Upper lobe of right lung (tissue), 1 donor: ENCODE results near the gene MAP6. TPM values are rescaled to one million over a fixed set of nuclear protein-coding genes. Genes with fewer than 3 reads are reported as not detected.

Experiments
- ATAC-seq: fragments of 200-7000 bp; cut with Tn5 transposase; one replicate; pipeline ENCODE4 v1.9.1; 2020; ENCODE audit warnings: mild to moderate bottlenecking, moderate library complexity
- DNase-seq: peaks from one replicate; pipeline ENCODE4 v3.0.0-alpha.2; 2020
- H3K27ac ChIP-seq: fragments of 200-600 bp; one replicate; pipeline ENCODE4 v1.8.0; 2022
- H3K27me3 ChIP-seq: fragments of 200-600 bp; one replicate; pipeline ENCODE4 v1.8.0; 2022; ENCODE audit warnings: mild to moderate bottlenecking
- H3K36me3 ChIP-seq: fragments of 200-600 bp; one replicate; pipeline ENCODE4 v1.8.0; 2022
- H3K4me1 ChIP-seq: fragments of 200-600 bp; one replicate; pipeline ENCODE4 v1.8.0; 2022
- H3K4me3 ChIP-seq: fragments of 200-600 bp; one replicate; pipeline ENCODE4 v1.8.0; 2022; ENCODE audit warnings: mild to moderate bottlenecking
- H3K9me3 ChIP-seq: fragments of 200-600 bp; one replicate; pipeline ENCODE4 v1.8.0; 2022
- CTCF ChIP-seq: fragments of 200-600 bp; IDR thresholded peaks from one replicate; pipeline ENCODE4 v1.8.0; 2022; ENCODE audit warnings: antibody characterized with exemption
- intact Hi-C: fragments of 100-400 bp; cut with DNase I; formaldehyde crosslinking; loops from one replicate; pipeline ENCODE4 v1.11.0; 2022
- total RNA-seq: library from RNA; stranded (reverse); fragmentation: NEBNext Ultra II Directional; extraction: Animal tissue kit (Norgen Biotek cat#: 25700); gene quantifications from one replicate; pipeline ENCODE4 v1.2.1, GENCODE V29; 2021
- donor health status: DM: no; HTN: yes; CAD: no; lungs with severe emphysema.

Gene MAP6
- total RNA-seq, 1 donor from 2014 or later: 5.8 TPM

- H3K4me1 ChIP-seq: no peaks in the 10 kb centered on the region
- no peak overlapping the region for H3K4me3 ChIP-seq
- H3K27me3 ChIP-seq: no peaks in the 10 kb centered on the region
- no peak for TF ChIP-seq CTCF
- DNase-seq (no peak), ATAC-seq (peak; percentile 45)
- no peaks in the 10 kb centered on the region for H3K9me3 ChIP-seq
- no peak overlapping the region for H3K27ac ChIP-seq
- H3K36me3 ChIP-seq: no peaks in the 10 kb centered on the region
- intact Hi-C loops: no loop called here
Observed at GRCh38 chr11:75654314-75654713, 14.5 kb downstream of the MAP6 start.

- Histone ChIP-seq H3K27me3 (no peaks in the 10 kb centered on the region), H3K4me1 (no peaks in the 10 kb centered on the region), H3K4me3 (no peak overlapping the region), H3K27ac (no peak overlapping the region), H3K36me3 (no peaks in the 10 kb centered on the region), H3K9me3 (no peaks in the 10 kb centered on the region)
- no peak for TF ChIP-seq CTCF
- no peak for ATAC-seq
- intact Hi-C loops: no loop called here
- DNase-seq: no peak
Observed at GRCh38 chr11:75653532-75653931, 15.3 kb downstream of the MAP6 start.

- Histone ChIP-seq H3K27me3 (no peaks in the 10 kb centered on the region), H3K9me3 (no peaks in the 10 kb centered on the region), H3K27ac (no peak overlapping the region), H3K4me1 (no peaks in the 10 kb centered on the region), H3K36me3 (no peaks in the 10 kb centered on the region), H3K4me3 (no peak overlapping the region)
- ATAC-seq (no peak), DNase-seq (no peak)
- intact Hi-C loops: no loop called here
- TF ChIP-seq CTCF: no peak
Observed at GRCh38 chr11:75652936-75653335, 15.9 kb downstream of the MAP6 start.

GRCh38 chr11:75651218-75651617 is 17.6 kb downstream of the MAP6 start:
- DNase-seq (no peak), ATAC-seq (no peak)
- no peaks in the 10 kb centered on the region for H3K9me3 ChIP-seq
- H3K27ac ChIP-seq: no peak overlapping the region
- intact Hi-C loops: no loop called here
- no peak overlapping the region for H3K4me3 ChIP-seq
- no peaks in the 10 kb centered on the region for H3K36me3 ChIP-seq
- H3K4me1 ChIP-seq: no peaks in the 10 kb centered on the region
- no peaks in the 10 kb centered on the region for H3K27me3 ChIP-seq
- TF ChIP-seq CTCF: no peak

- no peaks in the 10 kb centered on the region for H3K36me3 ChIP-seq
- TF ChIP-seq CTCF: no peak
Observed at GRCh38 chr11:75650167-75650723, 18.6 kb downstream of the MAP6 start.

GRCh38 chr11:75644946-75645345 is 23.9 kb downstream of the MAP6 start:
- intact Hi-C loops: no loop called here
- H3K4me3 ChIP-seq: no peak overlapping the region
- H3K27me3 ChIP-seq: no peaks in the 10 kb centered on the region
- H3K27ac ChIP-seq: no peak overlapping the region
- H3K4me1 ChIP-seq: peaks cover 4% of the 10 kb centered on the region
- no peak for DNase-seq
- no peaks in the 10 kb centered on the region for H3K36me3 ChIP-seq
- ATAC-seq: no peak
- no peaks in the 10 kb centered on the region for H3K9me3 ChIP-seq
- no peak for TF ChIP-seq CTCF

More at GRCh38 chr11:75650167-75650723, 18.6 kb downstream of the MAP6 start:
- DNase-seq (no peak), ATAC-seq (no peak)
- H3K4me1 ChIP-seq: no peaks in the 10 kb centered on the region
- intact Hi-C loops: no loop called here
- H3K4me3 ChIP-seq: no peak overlapping the region
- H3K9me3 ChIP-seq: no peaks in the 10 kb centered on the region
- no peaks in the 10 kb centered on the region for H3K27me3 ChIP-seq
- H3K27ac ChIP-seq: no peak overlapping the region
